ENCODE data around the gene COL4A6.

The COL4A6 gene

DNA sequence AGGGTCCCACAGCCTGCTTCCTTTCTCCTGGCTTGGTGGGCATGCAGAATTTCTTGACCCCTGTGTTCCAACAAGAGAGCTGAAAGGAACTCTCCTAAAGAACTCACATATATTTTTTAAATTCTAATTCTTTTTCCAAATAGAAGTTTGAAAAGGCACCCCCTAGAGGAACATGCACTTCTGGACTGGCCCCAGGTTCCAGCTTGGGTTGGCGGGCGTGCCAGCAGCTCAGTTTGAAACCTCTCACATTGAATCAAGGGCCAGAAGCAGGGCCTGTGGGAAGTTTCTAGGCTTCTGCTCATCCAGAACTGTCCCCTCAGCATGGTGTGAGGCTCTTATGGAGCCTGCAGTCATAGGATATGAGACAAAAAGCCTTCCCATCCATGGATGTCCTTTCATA lies 214.0 kb downstream of the COL4A6 start:
- Histone ChIP-seq H3K9me3 (replicated peaks in 1 of 11) (no peaks in the 10 kb centered on the region), H3K4me1 (peaks cover 0 to 9% (median 6%) of the 10 kb centered on the region in 10 experiments; a peak in 12 of 20 replicates), H3K36me3 (no peaks in the 10 kb centered on the region), H3K9ac (peak overlapping the region in 1 of 11 experiments; percentile 39; a peak in 2 of 22 replicates), H3K4me2 (no peak overlapping the region), H3K4me3 (no peak overlapping the region), H3K27me3 (peaks cover 88 to 98% (median 97%) of the 10 kb centered on the region in 11 experiments), H3K27ac (no peak overlapping the region), H4K20me1 (peaks cover 0 to 19% (median 0%) of the 10 kb centered on the region in 11 experiments; a peak in 4 of 22 replicates)
- TF ChIP-seq Cebpa-rat (IDR thresholded peaks at IDR 0.05) = no peak

- Histone ChIP-seq H3K27me3 (peaks cover 88 to 98% (median 97%) of the 10 kb centered on the region in 11 experiments), H3K9ac (no peak overlapping the region), H3K36me3 (no peaks in the 10 kb centered on the region), H3K4me2 (no peak overlapping the region), H3K4me1 (peaks cover 0 to 9% (median 6%) of the 10 kb centered on the region in 10 experiments; a peak in 12 of 20 replicates), H3K27ac (no peak overlapping the region), H4K20me1 (peaks cover 0 to 19% (median 0%) of the 10 kb centered on the region in 11 experiments; a peak in 4 of 22 replicates), H3K4me3 (no peak overlapping the region), H3K9me3 (replicated peaks in 1 of 11) (no peaks in the 10 kb centered on the region)
- TF ChIP-seq Cebpa-rat (IDR thresholded peaks at IDR 0.05) = no peak
Observed at GRCh38 chrX:108223585-108223984, 214.6 kb downstream of the COL4A6 start.

DNA sequence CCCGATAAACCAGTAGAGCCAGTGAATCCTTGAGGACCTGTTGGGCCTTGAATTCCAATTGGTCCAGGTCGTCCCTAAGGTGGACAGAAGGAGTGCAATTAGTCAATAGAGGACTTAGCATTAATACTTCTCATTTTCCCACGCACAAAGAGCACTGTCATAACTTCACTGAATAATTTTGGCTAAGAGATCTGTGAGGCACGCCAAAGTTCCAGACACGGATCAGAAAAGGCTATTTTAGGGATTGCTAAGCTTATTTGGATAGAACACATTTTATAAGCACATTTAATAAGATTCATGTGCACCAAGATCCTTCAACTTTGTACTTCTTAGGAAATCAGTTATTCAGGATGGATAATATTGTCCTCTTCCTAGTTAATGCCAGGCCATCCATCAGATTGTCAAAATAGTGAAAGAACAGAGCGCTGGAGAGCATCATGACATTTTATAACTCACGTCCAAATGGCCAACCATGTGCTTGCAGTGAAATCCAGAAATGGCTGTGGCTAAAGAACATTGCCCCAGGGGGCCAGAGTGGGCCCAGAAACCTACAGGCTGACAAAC lies 216.8 kb downstream of the COL4A6 start:
- H3K9ac ChIP-seq = no peak overlapping the region
- no peaks in the 10 kb centered on the region for H3K9me3 ChIP-seq (replicated peaks in 1 of 11)
- H4K20me1 ChIP-seq = peaks cover 0 to 19% (median 0%) of the 10 kb centered on the region in 11 experiments; a peak in 3 of 22 replicates
- H3K4me3 ChIP-seq = no peak overlapping the region
- H3K4me1 ChIP-seq = peaks cover 0 to 9% (median 6%) of the 10 kb centered on the region in 10 experiments; a peak in 12 of 20 replicates
- H3K27ac ChIP-seq = no peak overlapping the region
- peaks cover 86 to 98% (median 97%) of the 10 kb centered on the region in 11 experiments for H3K27me3 ChIP-seq
- H3K36me3 ChIP-seq = no peaks in the 10 kb centered on the region
- H3K4me2 ChIP-seq = no peak overlapping the region
- TF ChIP-seq Cebpa-rat (IDR thresholded peaks at IDR 0.05) = no peak

- no peak overlapping the region for H3K9ac ChIP-seq
- H3K4me1 ChIP-seq = peaks cover 0 to 2% (median 1%) of the 10 kb centered on the region in 10 experiments; a peak in 12 of 20 replicates
- H3K36me3 ChIP-seq = no peaks in the 10 kb centered on the region
- H3K4me2 ChIP-seq = no peak overlapping the region
- H3K4me3 ChIP-seq = no peak overlapping the region
- peaks cover 77 to 98% (median 97%) of the 10 kb centered on the region in 11 experiments for H3K27me3 ChIP-seq
- H3K9me3 ChIP-seq (replicated peaks in 1 of 11) = no peaks in the 10 kb centered on the region
- TF ChIP-seq Cebpa-rat (IDR thresholded peaks at IDR 0.05) = no peak
- H4K20me1 ChIP-seq = peaks cover 0 to 15% (median 0%) of the 10 kb centered on the region in 11 experiments; a peak in 3 of 22 replicates
- no peak overlapping the region for H3K27ac ChIP-seq
Observed at GRCh38 chrX:108219949-108220601, 218.1 kb downstream of the COL4A6 start.

DNA sequence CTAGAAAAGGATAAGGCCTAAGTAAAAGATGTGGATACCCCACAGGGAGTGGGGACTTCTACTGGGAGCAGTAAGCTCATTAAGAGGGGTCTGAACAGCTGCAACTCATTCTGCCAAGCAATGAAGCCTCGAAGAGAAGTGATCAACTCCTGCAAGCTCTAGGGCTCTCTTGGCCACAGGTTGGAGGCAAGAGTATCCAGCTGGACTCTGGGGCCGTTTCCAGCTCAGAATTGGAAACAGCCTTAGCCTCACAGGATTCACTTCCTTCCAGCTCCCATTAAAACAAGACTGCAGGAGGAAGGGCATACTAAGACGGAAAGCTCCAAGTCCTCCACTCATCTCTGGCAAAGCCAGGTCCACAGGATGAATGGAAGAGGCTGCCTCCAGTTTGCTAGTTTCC lies 220.3 kb downstream of the COL4A6 start:
- no peak overlapping the region for H3K27ac ChIP-seq
- H3K9me3 ChIP-seq (replicated peaks in 1 of 11) = no peaks in the 10 kb centered on the region
- no peaks in the 10 kb centered on the region for H3K36me3 ChIP-seq
- no peaks in the 10 kb centered on the region for H3K4me1 ChIP-seq
- H3K9ac ChIP-seq = no peak overlapping the region
- H3K27me3 ChIP-seq = peaks cover 70 to 100% (median 99%) of the 10 kb centered on the region in 11 experiments
- no peak overlapping the region for H3K4me2 ChIP-seq
- no peak for TF ChIP-seq Cebpa-rat (IDR thresholded peaks at IDR 0.05)
- H3K4me3 ChIP-seq = no peak overlapping the region
- H4K20me1 ChIP-seq = peaks cover 0 to 5% (median 0%) of the 10 kb centered on the region in 11 experiments; a peak in 1 of 22 replicates

DNA sequence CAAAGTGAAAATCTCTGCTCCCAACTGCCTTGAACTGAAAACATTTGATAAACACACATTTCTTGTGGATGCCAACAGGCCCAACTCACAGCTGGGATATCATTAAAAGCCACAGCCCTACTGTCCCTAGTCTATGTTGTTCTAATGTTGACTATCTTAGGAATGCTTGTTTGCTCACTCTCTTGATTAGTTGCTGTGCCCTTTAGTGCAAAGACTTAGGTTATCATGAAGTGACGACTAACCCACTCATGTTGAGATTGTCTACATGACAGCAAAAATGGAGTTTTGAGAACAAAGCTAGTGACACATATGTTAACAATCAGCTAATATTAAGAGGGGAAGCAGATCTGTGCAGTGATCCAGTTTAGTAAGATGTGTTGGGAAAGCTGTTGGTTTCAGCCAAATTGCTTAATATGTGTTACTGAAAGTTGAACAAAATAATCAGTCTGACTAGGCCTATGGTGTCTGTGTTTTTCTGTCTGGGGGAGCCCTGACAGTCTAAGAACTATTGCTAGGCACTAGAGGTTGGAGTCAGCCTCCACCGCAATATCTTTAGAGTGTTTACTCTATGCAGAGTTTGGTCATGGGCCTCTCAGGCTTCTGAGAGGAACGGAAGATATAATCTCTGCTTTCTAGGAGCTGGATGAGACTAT lies 221.2 kb downstream of the COL4A6 start:
- H3K36me3 ChIP-seq = no peaks in the 10 kb centered on the region
- no peak overlapping the region for H3K4me2 ChIP-seq

DNA sequence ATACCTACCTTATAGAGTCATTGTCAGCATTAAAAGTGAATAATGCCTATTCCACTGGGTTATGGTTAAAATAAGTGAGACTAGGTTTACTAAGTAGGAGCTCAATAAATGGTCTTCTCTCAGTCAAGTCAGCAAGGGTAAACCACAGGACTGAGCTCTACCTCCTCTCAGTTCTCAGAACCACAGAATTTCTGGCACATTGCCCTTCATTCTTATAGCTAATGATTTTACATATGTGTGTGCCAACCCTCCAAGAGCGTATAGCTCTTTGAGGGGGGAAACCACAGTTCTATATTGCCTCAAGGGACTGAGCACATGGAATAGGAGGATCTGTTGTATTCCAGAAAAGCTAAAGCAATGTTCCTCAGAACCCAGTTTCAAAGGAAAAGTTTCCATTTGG lies 221.8 kb downstream of the COL4A6 start:
- Histone ChIP-seq H3K27ac (no peak overlapping the region), H3K27me3 (peaks cover 69 to 100% (median 99%) of the 10 kb centered on the region in 11 experiments), H3K4me2 (no peak overlapping the region), H4K20me1 (peaks cover 0 to 4% (median 0%) of the 10 kb centered on the region in 11 experiments; a peak in 1 of 22 replicates), H3K4me1 (no peaks in the 10 kb centered on the region), H3K9ac (no peak overlapping the region), H3K36me3 (no peaks in the 10 kb centered on the region), H3K9me3 (replicated peaks in 1 of 11) (no peaks in the 10 kb centered on the region), H3K4me3 (no peak overlapping the region)
- TF ChIP-seq Cebpa-rat (IDR thresholded peaks at IDR 0.05) = no peak

More for the DNA sequence above, 221.2 kb downstream of the COL4A6 start:
- TF ChIP-seq Cebpa-rat (IDR thresholded peaks at IDR 0.05) = no peak
- peaks cover 0 to 5% (median 0%) of the 10 kb centered on the region in 11 experiments; a peak in 1 of 22 replicates for H4K20me1 ChIP-seq
- peaks cover 69 to 100% (median 99%) of the 10 kb centered on the region in 11 experiments for H3K27me3 ChIP-seq
- H3K4me1 ChIP-seq = no peaks in the 10 kb centered on the region
- H3K9me3 ChIP-seq (replicated peaks in 1 of 11) = no peaks in the 10 kb centered on the region
- no peak overlapping the region for H3K27ac ChIP-seq
- no peak overlapping the region for H3K9ac ChIP-seq
- no peak overlapping the region for H3K4me3 ChIP-seq

DNA sequence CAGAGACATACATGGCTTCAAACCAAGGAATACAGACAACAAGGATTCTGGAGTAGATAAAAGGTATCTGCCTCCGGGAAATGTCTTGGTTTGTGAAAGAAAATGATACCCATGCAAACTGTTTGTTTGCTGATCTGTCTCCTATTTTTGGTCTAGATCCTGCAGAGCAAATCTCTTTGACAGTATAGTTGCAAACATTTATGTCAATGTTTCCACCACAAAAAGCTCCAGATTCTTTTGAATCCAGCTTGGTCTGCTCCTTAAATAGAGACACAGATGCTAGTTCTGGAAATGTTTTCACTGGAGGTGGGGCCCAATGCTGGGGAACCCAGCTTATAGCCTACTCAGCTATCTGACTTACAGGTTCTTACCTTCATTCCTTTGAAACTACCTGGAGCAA lies 226.9 kb downstream of the COL4A6 start:
- no peak overlapping the region for H3K4me3 ChIP-seq
- no peak overlapping the region for H3K27ac ChIP-seq
- no peak overlapping the region for H3K9ac ChIP-seq
- H3K27me3 ChIP-seq = peaks cover 75 to 100% (median 99%) of the 10 kb centered on the region in 11 experiments
- no peak for TF ChIP-seq Cebpa-rat (IDR thresholded peaks at IDR 0.05)
- H3K36me3 ChIP-seq = no peaks in the 10 kb centered on the region
- H3K4me1 ChIP-seq = no peaks in the 10 kb centered on the region
- no peaks in the 10 kb centered on the region; a peak in 1 of 22 replicates for H4K20me1 ChIP-seq
- H3K9me3 ChIP-seq (replicated peaks in 1 of 11) = no peaks in the 10 kb centered on the region
- H3K4me2 ChIP-seq = no peak overlapping the region

GRCh38 chrX:108209006-108209554 lies 229.1 kb downstream of the COL4A6 start:
- Histone ChIP-seq H3K36me3 (no peaks in the 10 kb centered on the region), H3K9ac (no peak overlapping the region), H3K4me3 (no peak overlapping the region), H3K27ac (no peak overlapping the region), H3K9me3 (replicated peaks in 1 of 11) (no peaks in the 10 kb centered on the region), H3K4me2 (no peak overlapping the region), H4K20me1 (no peaks in the 10 kb centered on the region; a peak in 1 of 22 replicates), H3K4me1 (no peaks in the 10 kb centered on the region), H3K27me3 (peaks cover 85 to 100% (median 100%) of the 10 kb centered on the region in 11 experiments)
- no peak for TF ChIP-seq Cebpa-rat (IDR thresholded peaks at IDR 0.05)

Measured in BLaER1 treated with 17β-estradiol and CSF1 and Interleukin-3, amounts not matched to agents 10 nM and 100 nM (cell line).